GM23338 (cell line): ENCODE measurements around the gene HBA1. TPM values are rescaled to one million over a fixed set of nuclear protein-coding genes. Genes with fewer than 3 reads are reported as not detected.

ENCODE experiments used
- ATAC-seq: fragments of 200-7000 bp; cut with Tn5 transposase; 3 replicates; pipeline ENCODE4 v1.9.1; 2020
- DNase-seq: peaks from one replicate; pipeline ENCODE4 v3.0.0-alpha.2; 2015; ENCODE audit warnings: low spot score
- H2AFZ ChIP-seq: fragments of 200-600 bp; sonication (generic); 2 replicates; pipeline ENCODE4 v1.8.0; 2016; ENCODE audit warnings: antibody characterized with exemption, mild to moderate bottlenecking, moderate library complexity
- H3F3A ChIP-seq: fragments of 200-600 bp; sonication (generic); replicated peaks from 2 replicates; pipeline ENCODE4 v1.8.0; 2017; ENCODE audit warnings: antibody characterized with exemption, mixed run types, low read depth
- H3K27ac ChIP-seq: fragments of 200-600 bp; sonication (generic); 2 replicates; pipeline ENCODE4 v1.6.1; 2016; ENCODE audit warnings: low read depth
- H3K27me3 ChIP-seq: fragments of 200-600 bp; sonication (generic); 2 replicates; pipeline ENCODE4 v1.8.0; 2016; ENCODE audit warnings: mild to moderate bottlenecking, mixed run types, moderate library complexity; ENCODE audit not compliant: insufficient read depth
- H3K36me3 ChIP-seq: fragments of 200-600 bp; sonication (generic); 2 replicates; pipeline ENCODE4 v1.8.0; 2016; ENCODE audit warnings: mild to moderate bottlenecking; ENCODE audit not compliant: insufficient read depth
- H3K4me1 ChIP-seq: fragments of 200-600 bp; sonication (generic); 2 replicates; pipeline ENCODE4 v1.8.0; 2016; ENCODE audit warnings: mild to moderate bottlenecking, moderate library complexity; ENCODE audit not compliant: insufficient read depth
- H3K4me2 ChIP-seq: fragments of 200-600 bp; sonication (generic); 2 replicates; pipeline ENCODE4 v1.7.1; 2017; ENCODE audit warnings: mixed run types
- H3K4me3 ChIP-seq: fragments of 200-600 bp; sonication (generic); 2 replicates; pipeline ENCODE4 v1.6.1; 2016; ENCODE audit warnings: mixed run types
- H3K79me2 ChIP-seq: fragments of 200-600 bp; sonication (generic); replicated peaks from 2 replicates; pipeline ENCODE4 v1.8.0; 2017; ENCODE audit warnings: mild to moderate bottlenecking; ENCODE audit not compliant: insufficient read depth
- H3K9me2 ChIP-seq: fragments of 200-600 bp; sonication (generic); 2 replicates; pipeline ENCODE4 v1.8.0; 2017; ENCODE audit not compliant: insufficient read depth
- H4K20me1 ChIP-seq: fragments of 200-600 bp; sonication (generic); replicated peaks from 2 replicates; pipeline ENCODE4 v1.8.0; 2017; ENCODE audit warnings: mild to moderate bottlenecking; ENCODE audit not compliant: insufficient read depth
- H3K27ac Mint-ChIP-seq: 2 replicates; pipeline ENCODE4 v1.8.0; 2020; ENCODE audit warnings: inconsistent platforms, mild to moderate bottlenecking, moderate library complexity, mixed read lengths
- H3K27me3 Mint-ChIP-seq: 3 replicates; pipeline ENCODE4 v1.8.0; 2022; ENCODE audit warnings: low read depth, mild to moderate bottlenecking, moderate library complexity, mixed read lengths, inconsistent platforms; ENCODE audit not compliant: insufficient read depth, poor library complexity
- H3K36me3 Mint-ChIP-seq: 3 replicates; pipeline ENCODE4 v1.8.0; 2021; ENCODE audit warnings: low read depth, mild to moderate bottlenecking, inconsistent platforms, moderate library complexity, mixed read lengths
- H3K4me1 Mint-ChIP-seq: 3 replicates; pipeline ENCODE4 v1.8.0; 2020; ENCODE audit warnings: mild to moderate bottlenecking, inconsistent platforms, mixed read lengths
- H3K4me3 Mint-ChIP-seq: 3 replicates; pipeline ENCODE4 v1.8.0; 2021; ENCODE audit warnings: moderate library complexity, mild to moderate bottlenecking, inconsistent platforms, mixed read lengths
- H3K9me3 Mint-ChIP-seq: 3 replicates; pipeline ENCODE4 v1.8.0; 2020; ENCODE audit warnings: moderate library complexity, mild to moderate bottlenecking, inconsistent platforms, mixed read lengths
- CREB1 ChIP-seq: fragments of 250-450 bp; sonication (Bioruptor Pico); IDR thresholded peaks from 2 replicates; pipeline ENCODE4 v1.5.0; 2020; ENCODE audit warnings: low read depth, mild to moderate bottlenecking, moderate library complexity
- CTCF ChIP-seq, 2 experiments: fragments of 200-600 bp in 1 of 2; sonication (generic) in 1 of 2; conservative IDR thresholded peaks; 2 replicates each; pipeline versions ENCODE4 v1.5.1 to v1.6.1; 2016 to 2017; ENCODE audit warnings: antibody characterized with exemption in 2 of 2, low read depth in 2 of 2, mild to moderate bottlenecking in 2 of 2, moderate library complexity in 1 of 2
- ETS1 ChIP-seq: IDR thresholded peaks from 2 replicates; pipeline ENCODE4 v1.6.1; 2016; ENCODE audit warnings: antibody characterized with exemption
- EZH2 ChIP-seq: fragments of 200-600 bp; sonication (generic); IDR thresholded peaks from one replicate; pipeline ENCODE4 v1.8.0; 2017; ENCODE audit warnings: antibody characterized with exemption, mild to moderate bottlenecking, low read depth; ENCODE audit not compliant: unreplicated experiment
- EZH2phosphoT487 ChIP-seq: fragments of 200-600 bp; sonication (generic); IDR thresholded peaks from one replicate; pipeline ENCODE4 v1.8.1; 2018; ENCODE audit warnings: antibody characterized with exemption; ENCODE audit not compliant: unreplicated experiment
- NANOG ChIP-seq: IDR thresholded peaks from 2 replicates; pipeline ENCODE4 v1.6.1; 2016; ENCODE audit warnings: antibody characterized with exemption, borderline replicate concordance
- POLR2AphosphoS5 ChIP-seq: IDR thresholded peaks from 2 replicates; pipeline ENCODE4 v1.6.1; 2016; ENCODE audit warnings: antibody characterized with exemption, low read depth
- REST ChIP-seq: IDR thresholded peaks from one replicate; pipeline ENCODE4 v1.6.1; 2018; ENCODE audit warnings: antibody characterized with exemption; ENCODE audit not compliant: unreplicated experiment
- ZNF114 ChIP-seq: fragments of 250-450 bp; sonication (Bioruptor Pico); IDR thresholded peaks from 2 replicates; pipeline ENCODE4 v1.5.0; 2020; ENCODE audit warnings: mild to moderate bottlenecking, moderate library complexity
- ZNF331 ChIP-seq: fragments of 250-450 bp; sonication (Bioruptor Pico); IDR thresholded peaks from 2 replicates; pipeline ENCODE4 v1.5.0; 2020; ENCODE audit warnings: low read depth, mild to moderate bottlenecking, moderate library complexity
- ZNF462 ChIP-seq: fragments of 250-450 bp; sonication (Bioruptor Pico); IDR thresholded peaks from 2 replicates; pipeline ENCODE4 v1.5.0; 2020; ENCODE audit warnings: mild to moderate bottlenecking, moderate library complexity
- polyA plus RNA-seq: library from polyadenylated mRNA; unstranded; fragments of >200 nt; fragmentation: Nextera tagmentation; extraction: Ambion mirVana; gene quantifications from 2 replicates; pipeline ENCODE4 v1.2.1, GENCODE V29; 2016
- total RNA-seq: library from RNA; depleted of rRNA; stranded (reverse); fragments of >200 nt; shearing (Covaris generic); gene quantifications from 2 replicates; pipeline ENCODE4 v1.2.3, GENCODE V29; 2014

HBA1 gene
- total and polyA plus RNA-seq, 2 experiments from 2014 or later: 6.7 TPM; not detected in 1

- Mint-ChIP-seq H3K36me3 (0 out of 3 replicates have a peak, but pooled peaks cover 3% of the 10 kb centered on the region), H3K27ac (no peak overlapping the region), H3K27me3 (peaks cover 5% of the 10 kb centered on the region), H3K4me3 (no peak overlapping the region; the same call in 2 of the 3 replicates), H3K9me3 (no peaks in the 10 kb centered on the region), H3K4me1 (no peaks in the 10 kb centered on the region; the same call in 2 of the 3 replicates)
- Histone ChIP-seq H3K4me2 (no peak overlapping the region), H3K79me2 (peaks cover 60% of the 10 kb centered on the region), H3K4me1 (no peaks in the 10 kb centered on the region), H4K20me1 (peaks cover 5% of the 10 kb centered on the region; the same call in 1 of the 2 replicates), H3K4me3 (no peak overlapping the region), H3F3A (peaks cover 4% of the 10 kb centered on the region; the same call in 1 of the 2 replicates), H2AFZ (no peak overlapping the region), H3K9me2 (no peaks in the 10 kb centered on the region), H3K27ac (no peak overlapping the region), H3K27me3 (no peaks in the 10 kb centered on the region), H3K36me3 (no peaks in the 10 kb centered on the region)
- TF ChIP-seq EZH2phosphoT487 (no peak), ZNF462 (CRISPR knock-in tag) (no peak), NANOG (no peak), ZNF331 (CRISPR knock-in tag) (no peak), EZH2 (no peak), CREB1 (CRISPR knock-in tag) (no peak), POLR2AphosphoS5 (no peak), ZNF114 (CRISPR knock-in tag) (no peak), REST (no peak), CTCF (conservative IDR thresholded peaks at IDR 0.05; ENCODE audit: low read depth in 2 of 2) (no peak), ETS1 (no peak)
- ATAC-seq (no peak), DNase-seq (no peak)
Measured at GRCh38 chr16:132120-132519, 44.4 kb upstream of the HBA1 start.
